Measurements from ENCODE around the gene ARL5A. TPM values are rescaled to one million over a fixed set of nuclear protein-coding genes. Genes with fewer than 3 reads are reported as not detected.

The ARL5A gene
- total and polyA plus RNA-seq, 11 donors: 12.9 to 59.1 (median 54.4) TPM

GRCh38 chr2:151789055-151789834, 39.0 kb downstream of the ARL5A start:
- WGBS, 4 donors: 70 to 80% (median 77%) methylated on average over 4 of the region's 4 CpGs
- intact Hi-C loops (cut with DNase I): no loop called here
- Histone ChIP-seq H3K36me3 (peaks cover 0 to 58% (median 33%) of the 10 kb centered on the region in 9 donors), H3K27me3 (no peaks in the 10 kb centered on the region), H3K4me1 (no peaks in the 10 kb centered on the region), H3K9me3 (peaks cover 0 to 7% (median 0%) of the 10 kb centered on the region in 12 donors), H3K4me3 (no peak overlapping the region), H3K27ac (no peak overlapping the region)
- ATAC-seq (no peak), DNase-seq (no peak)
- TF ChIP-seq POLR2A (IDR thresholded peaks at IDR 0.05): no peak
- TF ChIP-seq CTCF (IDR thresholded peaks at IDR 0.05): no peak

- 83 to 97% (median 89%) methylated on average over 1 of the region's 1 CpG for WGBS, 4 donors
- intact Hi-C loops (cut with DNase I): no loop called here
- Histone ChIP-seq H3K9me3 (peaks cover 0 to under 1% (median 0%) of the 10 kb centered on the region in 12 donors), H3K36me3 (peaks cover 0 to 73% (median 43%) of the 10 kb centered on the region in 9 donors), H3K4me3 (no peak overlapping the region), H3K27me3 (no peaks in the 10 kb centered on the region), H3K27ac (no peak overlapping the region), H3K4me1 (no peaks in the 10 kb centered on the region)
- DNase-seq (no peak), ATAC-seq (no peak)
- TF ChIP-seq CTCF (IDR thresholded peaks at IDR 0.05): no peak
- TF ChIP-seq POLR2A (IDR thresholded peaks at IDR 0.05): no peak
These were observed 41.7 kb downstream of the ARL5A start for GRCh38 chr2:151786483-151786882.

GRCh38 chr2:151786077-151786476, 42.1 kb downstream of the ARL5A start:
- Histone ChIP-seq H3K4me3 (no peak overlapping the region), H3K9me3 (no peaks in the 10 kb centered on the region), H3K27ac (no peak overlapping the region), H3K27me3 (no peaks in the 10 kb centered on the region), H3K36me3 (peaks cover 0 to 77% (median 47%) of the 10 kb centered on the region in 9 donors), H3K4me1 (no peaks in the 10 kb centered on the region)
- ATAC-seq (no peak), DNase-seq (no peak)
- WGBS, 4 donors: 96 to 100% (median 97%) methylated on average over 5 of the region's 5 CpGs
- TF ChIP-seq CTCF (IDR thresholded peaks at IDR 0.05) (no peak), POLR2A (IDR thresholded peaks at IDR 0.05) (no peak)
- intact Hi-C loops (cut with DNase I): no loop called here

GRCh38 chr2:151783133-151783520, 45.1 kb downstream of the ARL5A start:
- H3K4me1 ChIP-seq: no peaks in the 10 kb centered on the region
- TF ChIP-seq CTCF (IDR thresholded peaks at IDR 0.05) (no peak), POLR2A (IDR thresholded peaks at IDR 0.05) (no peak)
- no peak overlapping the region for H3K4me3 ChIP-seq
- DNase-seq (no peak), ATAC-seq (no peak)
- no peaks in the 10 kb centered on the region for H3K27me3 ChIP-seq
- intact Hi-C loops (cut with DNase I): no loop called here
- H3K36me3 ChIP-seq: peaks cover 0 to 70% (median 46%) of the 10 kb centered on the region in 9 donors
- no peak overlapping the region for H3K27ac ChIP-seq
- H3K9me3 ChIP-seq: peaks cover 0 to 4% (median 0%) of the 10 kb centered on the region in 12 donors
- WGBS, 4 donors: 93 to 99% (median 97%) methylated on average over 2 of the region's 2 CpGs

All from heart left ventricle (tissue), 16 donors.